ENCODE results near the gene DDO. TPM values are rescaled to one million over a fixed set of nuclear protein-coding genes. Genes with fewer than 3 reads are reported as not detected.

The DDO gene
- total RNA-seq, 1 experiment from 2014 or later = not detected

GRCh38 chr6:110360676-110361075 lies 54.7 kb downstream of the DDO start:
- Histone ChIP-seq H2AFZ (ENCODE audit: low read length) (no peak overlapping the region), H3K9ac (ENCODE audit: low read length) (no peak overlapping the region), H3K9me2 (replicated peaks; ENCODE audit: insufficient read depth, low read length) (no peaks in the 10 kb centered on the region), H3K9me3 (ENCODE audit: low read length) (no peaks in the 10 kb centered on the region), H3K27ac (ENCODE audit: low read length) (no peak overlapping the region), H3K27me3 (ENCODE audit: low read length) (no peaks in the 10 kb centered on the region), H3K4me3 (ENCODE audit: low read length) (no peak overlapping the region), H3K4me2 (ENCODE audit: low read depth, low read length, poor library complexity, severe bottlenecking) (no peak overlapping the region), H3K4me1 (ENCODE audit: low read length) (no peaks in the 10 kb centered on the region), H3K36me3 (ENCODE audit: insufficient read depth, low read length) (no peaks in the 10 kb centered on the region), H4K20me1 (ENCODE audit: insufficient read depth, low read depth, low read length) (no peaks in the 10 kb centered on the region), H3K79me2 (ENCODE audit: low read length) (no peaks in the 10 kb centered on the region)
- DNase-seq = no peak

- Histone ChIP-seq H3K9ac (ENCODE audit: low read length) (no peak overlapping the region), H3K79me2 (ENCODE audit: low read length) (no peaks in the 10 kb centered on the region), H3K36me3 (ENCODE audit: insufficient read depth, low read length) (no peaks in the 10 kb centered on the region), H2AFZ (ENCODE audit: low read length) (no peak overlapping the region), H3K4me3 (ENCODE audit: low read length) (no peak overlapping the region), H3K27ac (ENCODE audit: low read length) (no peak overlapping the region), H3K4me2 (ENCODE audit: low read depth, low read length, poor library complexity, severe bottlenecking) (no peak overlapping the region), H4K20me1 (ENCODE audit: insufficient read depth, low read depth, low read length) (no peaks in the 10 kb centered on the region), H3K4me1 (ENCODE audit: low read length) (no peaks in the 10 kb centered on the region), H3K9me2 (replicated peaks; ENCODE audit: insufficient read depth, low read length) (no peaks in the 10 kb centered on the region), H3K27me3 (ENCODE audit: low read length) (no peaks in the 10 kb centered on the region), H3K9me3 (ENCODE audit: low read length) (no peaks in the 10 kb centered on the region)
- DNase-seq = no peak
These were observed 55.8 kb downstream of the DDO start for GRCh38 chr6:110359556-110359955.

- Histone ChIP-seq H3K4me2 (ENCODE audit: low read depth, low read length, poor library complexity, severe bottlenecking) (no peak overlapping the region), H3K4me1 (ENCODE audit: low read length) (no peaks in the 10 kb centered on the region), H3K27me3 (ENCODE audit: low read length) (no peaks in the 10 kb centered on the region), H3K79me2 (ENCODE audit: low read length) (no peaks in the 10 kb centered on the region), H4K20me1 (ENCODE audit: insufficient read depth, low read depth, low read length) (no peaks in the 10 kb centered on the region), H3K9me2 (replicated peaks; ENCODE audit: insufficient read depth, low read length) (no peaks in the 10 kb centered on the region), H3K36me3 (ENCODE audit: insufficient read depth, low read length) (no peaks in the 10 kb centered on the region), H3K9ac (ENCODE audit: low read length) (no peak overlapping the region), H3K27ac (ENCODE audit: low read length) (no peak overlapping the region), H3K4me3 (ENCODE audit: low read length) (no peak overlapping the region), H2AFZ (ENCODE audit: low read length) (no peak overlapping the region), H3K9me3 (ENCODE audit: low read length) (no peaks in the 10 kb centered on the region)
- no peak for DNase-seq
These were observed 56.7 kb downstream of the DDO start for GRCh38 chr6:110358553-110359160.

- H3K4me2 ChIP-seq (ENCODE audit: low read depth, low read length, poor library complexity, severe bottlenecking) = no peak within 1 kb of the TSS
- H2AFZ ChIP-seq (ENCODE audit: low read length) = no peak within 1 kb of the TSS
- H3K27ac ChIP-seq (ENCODE audit: low read length) = no peak within 1 kb of the TSS
- no peaks in the 10 kb centered on the region for H3K9me3 ChIP-seq (ENCODE audit: low read length)
- H3K9me2 ChIP-seq (replicated peaks; ENCODE audit: insufficient read depth, low read length) = no peaks in the 10 kb centered on the region
- no peaks in the 10 kb centered on the region for H4K20me1 ChIP-seq (ENCODE audit: insufficient read depth, low read depth, low read length)
- no peak for DNase-seq
- H3K4me3 ChIP-seq (ENCODE audit: low read length) = no peak within 1 kb of the TSS
- no peaks in the 10 kb centered on the region for H3K79me2 ChIP-seq (ENCODE audit: low read length)
- no peaks in the 10 kb centered on the region for H3K36me3 ChIP-seq (ENCODE audit: insufficient read depth, low read length)
- no peaks in the 10 kb centered on the region for H3K4me1 ChIP-seq (ENCODE audit: low read length)
- H3K27me3 ChIP-seq (ENCODE audit: low read length) = no peaks in the 10 kb centered on the region
- H3K9ac ChIP-seq (ENCODE audit: low read length) = no peak within 1 kb of the TSS
These were observed 57.5 kb downstream of the DDO start, which contains the start of gene METTL24 for GRCh38 chr6:110357664-110358552. TSS of gene METTL24 (minus strand) at chr6:110358349. CDS start at chr6:110358272, 77 bp downstream.

GRCh38 chr6:110357298-110357663 lies 58.1 kb downstream of the DDO start:
- Histone ChIP-seq H3K9me2 (replicated peaks; ENCODE audit: insufficient read depth, low read length) (no peaks in the 10 kb centered on the region), H2AFZ (ENCODE audit: low read length) (no peak overlapping the region), H3K36me3 (ENCODE audit: insufficient read depth, low read length) (no peaks in the 10 kb centered on the region), H3K4me1 (ENCODE audit: low read length) (no peaks in the 10 kb centered on the region), H3K79me2 (ENCODE audit: low read length) (no peaks in the 10 kb centered on the region), H3K4me3 (ENCODE audit: low read length) (no peak overlapping the region), H3K9ac (ENCODE audit: low read length) (no peak overlapping the region), H3K4me2 (ENCODE audit: low read depth, low read length, poor library complexity, severe bottlenecking) (no peak overlapping the region), H4K20me1 (ENCODE audit: insufficient read depth, low read depth, low read length) (no peaks in the 10 kb centered on the region), H3K27me3 (ENCODE audit: low read length) (no peaks in the 10 kb centered on the region), H3K9me3 (ENCODE audit: low read length) (no peaks in the 10 kb centered on the region), H3K27ac (ENCODE audit: low read length) (no peak overlapping the region)
- no peak for DNase-seq

- Histone ChIP-seq H4K20me1 (ENCODE audit: insufficient read depth, low read depth, low read length) (no peaks in the 10 kb centered on the region), H3K9ac (ENCODE audit: low read length) (no peak overlapping the region), H3K9me2 (replicated peaks; ENCODE audit: insufficient read depth, low read length) (no peaks in the 10 kb centered on the region), H3K27ac (ENCODE audit: low read length) (no peak overlapping the region), H2AFZ (ENCODE audit: low read length) (no peak overlapping the region), H3K4me1 (ENCODE audit: low read length) (no peaks in the 10 kb centered on the region), H3K4me3 (ENCODE audit: low read length) (no peak overlapping the region), H3K36me3 (ENCODE audit: insufficient read depth, low read length) (no peaks in the 10 kb centered on the region), H3K4me2 (ENCODE audit: low read depth, low read length, poor library complexity, severe bottlenecking) (no peak overlapping the region), H3K9me3 (ENCODE audit: low read length) (no peaks in the 10 kb centered on the region), H3K27me3 (ENCODE audit: low read length) (no peaks in the 10 kb centered on the region), H3K79me2 (ENCODE audit: low read length) (no peaks in the 10 kb centered on the region)
- no peak for DNase-seq
These were observed 58.6 kb downstream of the DDO start for GRCh38 chr6:110356778-110357177.

GRCh38 chr6:110355727-110356126 lies 59.6 kb downstream of the DDO start:
- no peaks in the 10 kb centered on the region for H4K20me1 ChIP-seq (ENCODE audit: insufficient read depth, low read depth, low read length)
- H3K27me3 ChIP-seq (ENCODE audit: low read length) = no peaks in the 10 kb centered on the region
- H3K9me2 ChIP-seq (replicated peaks; ENCODE audit: insufficient read depth, low read length) = no peaks in the 10 kb centered on the region
- no peak overlapping the region for H3K9ac ChIP-seq (ENCODE audit: low read length)
- no peak for DNase-seq
- no peaks in the 10 kb centered on the region for H3K9me3 ChIP-seq (ENCODE audit: low read length)
- no peaks in the 10 kb centered on the region for H3K79me2 ChIP-seq (ENCODE audit: low read length)
- no peaks in the 10 kb centered on the region for H3K36me3 ChIP-seq (ENCODE audit: insufficient read depth, low read length)
- H3K4me3 ChIP-seq (ENCODE audit: low read length) = no peak overlapping the region
- no peak overlapping the region for H2AFZ ChIP-seq (ENCODE audit: low read length)
- H3K4me1 ChIP-seq (ENCODE audit: low read length) = no peaks in the 10 kb centered on the region
- no peak overlapping the region for H3K4me2 ChIP-seq (ENCODE audit: low read depth, low read length, poor library complexity, severe bottlenecking)
- H3K27ac ChIP-seq (ENCODE audit: low read length) = no peak overlapping the region

GRCh38 chr6:110355022-110355421 lies 60.4 kb downstream of the DDO start:
- no peak for DNase-seq
- Histone ChIP-seq H3K9ac (ENCODE audit: low read length) (no peak overlapping the region), H3K27me3 (ENCODE audit: low read length) (no peaks in the 10 kb centered on the region), H2AFZ (ENCODE audit: low read length) (no peak overlapping the region), H3K9me3 (ENCODE audit: low read length) (no peaks in the 10 kb centered on the region), H3K79me2 (ENCODE audit: low read length) (no peaks in the 10 kb centered on the region), H3K9me2 (replicated peaks; ENCODE audit: insufficient read depth, low read length) (no peaks in the 10 kb centered on the region), H3K4me1 (ENCODE audit: low read length) (no peaks in the 10 kb centered on the region), H3K36me3 (ENCODE audit: insufficient read depth, low read length) (no peaks in the 10 kb centered on the region), H4K20me1 (ENCODE audit: insufficient read depth, low read depth, low read length) (no peaks in the 10 kb centered on the region), H3K4me3 (ENCODE audit: low read length) (no peak overlapping the region), H3K27ac (ENCODE audit: low read length) (no peak overlapping the region), H3K4me2 (ENCODE audit: low read depth, low read length, poor library complexity, severe bottlenecking) (no peak overlapping the region)
